Lung (tissue), 12 donors: Measurements from ENCODE around the gene ROS1. TPM values are rescaled to one million over a fixed set of nuclear protein-coding genes. Genes with fewer than 3 reads are reported as not detected.

ENCODE experiments used
- ATAC-seq: fragments of 200-7000 bp; cut with Tn5 transposase; one replicate; pipeline ENCODE4 v1.9.1; 2020; ENCODE audit warnings: moderate number of reproducible peaks; ENCODE audit not compliant: insufficient read depth, low FRiP score
- DNase-seq, 3 donors: peaks; one replicate each; pipeline ENCODE4 v3.0.0-alpha.2; 2013 to 2017
- H3K27ac ChIP-seq, 2 donors: one replicate each; pipeline ENCODE4 v1.5.1; 2013; ENCODE audit warnings: mild to moderate bottlenecking in 2 of 2, moderate library complexity in 2 of 2, control low read depth in 1 of 2, inconsistent platforms in 1 of 2, low read depth in 1 of 2, low read length in 1 of 2
- H3K27me3 ChIP-seq, 3 donors: one replicate each; pipeline ENCODE4 v1.5.1; 2013; ENCODE audit warnings: low read length in 2 of 3; ENCODE audit not compliant: control insufficient read depth in 3 of 3, insufficient read depth in 3 of 3
- H3K36me3 ChIP-seq, 4 donors: one replicate each; pipeline ENCODE4 v1.5.1; 2013; ENCODE audit warnings: low read length in 4 of 4, mild to moderate bottlenecking in 1 of 4, moderate library complexity in 1 of 4; ENCODE audit not compliant: control insufficient read depth in 4 of 4, insufficient read depth in 4 of 4
- H3K4me1 ChIP-seq, 5 donors: one replicate each; pipeline ENCODE4 v1.5.1; 2013; ENCODE audit warnings: low read length in 5 of 5, mild to moderate bottlenecking in 2 of 5, moderate library complexity in 1 of 5; ENCODE audit not compliant: control insufficient read depth in 5 of 5, insufficient read depth in 5 of 5
- H3K4me3 ChIP-seq: one replicate; pipeline ENCODE4 v1.5.1; 2013; ENCODE audit warnings: mild to moderate bottlenecking, control low read depth, moderate library complexity
- H3K9ac ChIP-seq, 2 donors: one replicate each; pipeline ENCODE4 v1.5.1; 2013; ENCODE audit warnings: low read length in 2 of 2, control low read depth in 1 of 2; ENCODE audit not compliant: insufficient read depth in 1 of 2
- H3K9me3 ChIP-seq, 4 donors: one replicate each; pipeline ENCODE4 v1.5.1; 2013; ENCODE audit warnings: low read length in 3 of 4, mild to moderate bottlenecking in 1 of 4, moderate library complexity in 1 of 4; ENCODE audit not compliant: control insufficient read depth in 4 of 4, insufficient read depth in 3 of 4
- CTCF ChIP-seq: IDR thresholded peaks from 2 replicates; pipeline ENCODE4 v1.5.1; 2012; ENCODE audit warnings: mild to moderate bottlenecking; ENCODE audit errors: control extremely low read depth, extremely low read depth
- WGBS, 2 donors: extraction: QIAGEN DNeasy Blood & Tissue Kit; methylation state at CpG; one replicate each; pipeline ENCODE4 v1.1.7; 2013; 5-methylcytosine and 5-hydroxymethylcytosine counted together
- polyA plus RNA-seq, 2 donors: library from polyadenylated mRNA; stranded (reverse); fragments of 200-250 nt; gene quantifications; one replicate each; pipeline ENCODE4 v1.2.1, GENCODE V29; 2013
- total RNA-seq, 2 donors: library from RNA; depleted of rRNA in 1 of 2; stranded (reverse); fragments of >200 nt in 1 of 2; gene quantifications; one replicate each; pipeline ENCODE4 v1.2.1, GENCODE V29; 2014 to 2021
- donor health status: control.
- donor health status: control.
- donor health status: Bipolar disorder and iron deficiency.
- donor health status: healthy.
- donor health status: DM: yes; HTN: yes; CAD: no.

ROS1 gene
- total and polyA plus RNA-seq, 4 donors = 15.5 to 263 (median 59.4) TPM

DNA sequence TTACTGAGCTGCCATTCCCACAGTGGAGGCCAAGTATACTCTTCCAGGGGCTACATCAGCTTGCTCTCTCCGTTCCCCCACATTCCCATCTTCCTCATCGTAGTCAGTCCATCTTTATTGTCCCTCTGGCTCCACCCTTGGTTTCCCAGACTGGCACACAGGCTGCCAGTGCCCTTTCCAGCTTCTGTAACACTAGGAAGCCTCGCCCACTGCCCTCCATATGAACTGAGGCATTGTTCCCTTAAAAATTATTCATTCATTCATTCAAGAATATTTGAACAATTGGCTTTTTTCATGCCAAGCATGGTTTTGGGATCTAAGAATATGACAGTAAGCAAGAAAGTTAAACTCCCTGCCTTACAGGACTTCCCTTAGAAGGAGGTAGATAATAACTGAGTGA, 14.3 kb downstream of the ROS1 start:
- WGBS, 2 donors = 73% methylated on average over 3 of the region's 3 CpGs
- Histone ChIP-seq H3K27me3 (no peaks in the 10 kb centered on the region), H3K36me3 (no peaks in the 10 kb centered on the region), H3K9me3 (no peaks in the 10 kb centered on the region), H3K27ac (no peak overlapping the region), H3K4me3 (no peak overlapping the region), H3K9ac (no peak overlapping the region), H3K4me1 (peaks cover 0 to 4% (median 0%) of the 10 kb centered on the region in 5 donors)
- no peak for ATAC-seq
- no peak for DNase-seq
- no peak for TF ChIP-seq CTCF

DNA sequence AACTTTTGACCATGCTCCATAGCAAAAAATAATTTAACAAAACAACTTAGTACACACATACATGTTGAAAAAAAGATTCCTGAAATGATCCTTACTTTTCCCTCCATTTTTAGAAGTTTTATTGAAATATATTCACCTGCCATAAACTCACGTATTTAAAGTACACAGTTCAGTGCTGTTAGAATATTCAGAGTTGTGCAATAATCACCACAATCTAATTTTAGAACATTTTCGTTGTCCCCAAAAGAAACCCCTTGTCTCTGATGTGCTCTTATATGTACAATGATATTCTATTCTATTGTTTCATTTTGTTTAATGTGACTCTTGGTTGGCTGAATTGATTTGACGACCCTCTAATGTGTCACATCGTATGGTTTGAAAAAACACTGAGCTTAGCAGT, 15.9 kb downstream of the ROS1 start:
- Histone ChIP-seq H3K27ac (no peak overlapping the region), H3K36me3 (no peaks in the 10 kb centered on the region), H3K9me3 (no peaks in the 10 kb centered on the region), H3K4me1 (peaks cover 0 to 2% (median 0%) of the 10 kb centered on the region in 5 donors), H3K4me3 (no peak overlapping the region), H3K27me3 (no peaks in the 10 kb centered on the region), H3K9ac (no peak overlapping the region)
- TF ChIP-seq CTCF = no peak
- ATAC-seq (no peak), DNase-seq (no peak)
- WGBS, 2 donors = 57% methylated on average over 4 of the region's 4 CpGs

DNA sequence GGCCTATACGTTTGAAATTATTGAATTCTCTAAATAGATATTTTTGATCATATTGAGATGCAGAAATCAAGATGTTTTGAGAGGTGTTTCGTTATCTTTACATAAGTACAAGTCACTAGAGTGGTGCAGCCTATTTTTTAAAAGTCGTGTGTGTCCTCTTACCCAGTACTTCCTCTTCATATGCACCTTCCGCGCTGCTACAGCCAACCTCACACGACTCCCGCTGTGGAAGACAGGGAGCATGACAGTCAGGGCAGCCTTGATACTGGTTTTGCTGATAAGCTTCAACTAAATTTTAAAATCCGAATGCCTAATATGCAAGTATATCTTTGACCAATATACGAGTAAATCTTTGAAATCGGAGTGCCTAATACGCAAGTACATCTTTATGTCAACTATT, 16.3 kb downstream of the ROS1 start:
- no peak for TF ChIP-seq CTCF
- Histone ChIP-seq H3K4me1 (peaks cover 0 to 2% (median 0%) of the 10 kb centered on the region in 5 donors), H3K27me3 (no peaks in the 10 kb centered on the region), H3K27ac (no peak overlapping the region), H3K36me3 (no peaks in the 10 kb centered on the region), H3K4me3 (no peak overlapping the region), H3K9ac (no peak overlapping the region), H3K9me3 (no peaks in the 10 kb centered on the region)
- ATAC-seq (no peak), DNase-seq (no peak)
- 67 to 82% methylated on average over 11 of the region's 11 CpGs for WGBS, 2 donors

DNA sequence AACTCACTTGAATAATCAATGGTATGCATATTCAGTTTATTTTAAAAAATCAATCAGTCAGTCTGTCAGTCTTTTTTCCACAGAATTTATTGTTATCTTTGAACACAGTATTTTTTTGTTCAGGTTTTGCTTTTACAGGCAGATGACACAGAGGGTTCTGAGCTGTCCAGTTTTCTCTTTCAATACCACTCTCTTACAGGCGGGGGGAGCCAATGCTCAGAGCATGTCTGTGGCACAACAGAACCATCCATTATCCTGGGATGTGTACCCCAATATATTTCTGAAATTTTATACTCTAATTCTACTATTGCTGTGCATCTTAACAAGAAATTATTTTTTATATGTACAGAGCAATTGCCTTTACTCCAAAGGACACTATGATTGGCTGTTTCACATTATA, 21.2 kb downstream of the ROS1 start:
- H3K27me3 ChIP-seq = no peaks in the 10 kb centered on the region
- no peaks in the 10 kb centered on the region for H3K9me3 ChIP-seq
- DNase-seq (no peak), ATAC-seq (no peak)
- no peak overlapping the region for H3K9ac ChIP-seq
- no peak overlapping the region for H3K4me3 ChIP-seq
- H3K36me3 ChIP-seq = no peaks in the 10 kb centered on the region
- no peak for TF ChIP-seq CTCF
- 60 to 72% methylated on average over 1 of the region's 1 CpG for WGBS, 2 donors
- no peaks in the 10 kb centered on the region for H3K4me1 ChIP-seq
- H3K27ac ChIP-seq = no peak overlapping the region
